ENCODE data around the gene PARS2. TPM values are rescaled to one million over a fixed set of nuclear protein-coding genes. Genes with fewer than 3 reads are reported as not detected.
A peak's percentile ranks its signal among the peaks of the same experiment; 100 is the strongest.

Gene PARS2
- total and polyA plus RNA-seq, 12 donors = 1.2 to 16.1 (median 7.5) TPM

GRCh38 chr1:54809496-54810074, 45.3 kb upstream of the PARS2 start:
- no peaks in the 10 kb centered on the region for H3K9me3 ChIP-seq (replicated peaks in 1 of 3)
- 30 to 41% (median 34%) methylated on average over 3 of the region's 3 CpGs for WGBS, 4 donors
- no peaks in the 10 kb centered on the region for H3K27me3 ChIP-seq
- no peaks in the 10 kb centered on the region for H3K36me3 ChIP-seq (replicated peaks in 1 of 2)
- no peak overlapping the region for H3K27ac ChIP-seq
- intact Hi-C loops (cut with DNase I) = loop anchor here (5.0 to 10.0 kb wide), 2 partner anchors 137 to 315 kb away; no protein-coding TSS in a partner anchor
- H3K4me1 ChIP-seq (replicated peaks in 1 of 2) = peaks cover 5 to 6% of the 10 kb centered on the region in 2 donors
- TF ChIP-seq CTCF (IDR thresholded peaks at IDR 0.05) (no peak), POLR2A (IDR thresholded peaks at IDR 0.05) (no peak)
- DNase-seq = peak in 3 of 7 donors; percentile 16 to 39 (median 19)
- no peak overlapping the region for H3K4me3 ChIP-seq

GRCh38 chr1:54808443-54809207, 44.3 kb upstream of the PARS2 start:
- Histone ChIP-seq H3K4me1 (replicated peaks in 1 of 2) (peaks cover 10 to 11% of the 10 kb centered on the region in 2 donors), H3K4me3 (no peak overlapping the region), H3K9me3 (replicated peaks in 1 of 3) (no peaks in the 10 kb centered on the region), H3K36me3 (replicated peaks in 1 of 2) (no peaks in the 10 kb centered on the region), H3K27me3 (no peaks in the 10 kb centered on the region), H3K27ac (no peak overlapping the region)
- 71 to 82% (median 74%) methylated on average over 10 to 12 of the region's 12 CpGs for WGBS, 4 donors
- intact Hi-C loops (cut with DNase I) = loop anchor here (5.0 to 10.0 kb wide), 2 partner anchors 136 to 314 kb away; no protein-coding TSS in a partner anchor
- TF ChIP-seq CTCF (IDR thresholded peaks at IDR 0.05) (peak in 1 of 6 experiments; percentile 16), POLR2A (IDR thresholded peaks at IDR 0.05) (no peak)
- DNase-seq = peak in 3 of 7 donors; percentile 6 to 38 (median 22)

DNA sequence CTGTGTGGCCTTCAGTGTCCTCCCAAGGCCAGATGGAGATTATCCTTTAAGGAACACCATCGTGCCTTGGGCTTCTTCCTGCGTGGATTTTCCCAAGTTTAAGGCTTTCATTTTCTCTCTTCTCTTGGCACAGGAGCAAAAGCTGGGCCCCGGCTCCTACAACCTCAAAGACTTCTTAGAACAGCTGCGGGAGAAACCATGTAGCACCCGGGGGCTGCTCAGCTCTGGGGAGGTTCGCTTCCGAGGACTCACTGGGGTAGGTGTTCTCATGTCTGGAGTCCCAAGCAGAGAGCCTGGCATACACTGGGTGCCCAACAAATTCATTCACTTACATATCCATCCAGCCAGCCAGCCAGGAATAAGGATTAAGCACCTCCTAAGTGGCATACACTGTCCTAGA, 43.4 kb upstream of the PARS2 start:
- Histone ChIP-seq H3K9me3 (replicated peaks in 1 of 3) (no peaks in the 10 kb centered on the region), H3K27ac (no peak overlapping the region), H3K27me3 (no peaks in the 10 kb centered on the region), H3K4me1 (replicated peaks in 1 of 2) (peaks cover 10 to 11% of the 10 kb centered on the region in 2 donors), H3K4me3 (no peak overlapping the region), H3K36me3 (replicated peaks in 1 of 2) (no peaks in the 10 kb centered on the region)
- intact Hi-C loops (cut with DNase I) = loop anchor here (2.0 to 10.0 kb wide), 3 partner anchors 135 to 313 kb away; no protein-coding TSS in a partner anchor
- WGBS, 4 donors = 80 to 89% (median 84%) methylated on average over 7 of the region's 7 CpGs
- TF ChIP-seq CTCF (IDR thresholded peaks at IDR 0.05) (no peak), POLR2A (IDR thresholded peaks at IDR 0.05) (no peak)
- DNase-seq = peak in 2 of 7 donors; percentile 18 to 49

- DNase-seq = peak in 2 of 7 donors; percentile 17 to 33
- no peaks in the 10 kb centered on the region for H3K9me3 ChIP-seq (replicated peaks in 1 of 3)
- no peak overlapping the region for H3K4me3 ChIP-seq
- TF ChIP-seq POLR2A (IDR thresholded peaks at IDR 0.05) (no peak), CTCF (IDR thresholded peaks at IDR 0.05) (no peak)
- H3K27me3 ChIP-seq = no peaks in the 10 kb centered on the region
- H3K27ac ChIP-seq = no peak overlapping the region
- no peaks in the 10 kb centered on the region for H3K36me3 ChIP-seq (replicated peaks in 1 of 2)
- peaks cover 10 to 11% of the 10 kb centered on the region in 2 donors for H3K4me1 ChIP-seq (replicated peaks in 1 of 2)
- WGBS, 4 donors = 81 to 89% (median 83%) methylated on average over 9 to 11 of the region's 11 CpGs
- intact Hi-C loops (cut with DNase I) = loop anchor here (2.0 to 10.0 kb wide), 3 partner anchors 134 to 312 kb away; no protein-coding TSS in a partner anchor
Observed at GRCh38 chr1:54806931-54807611, 42.7 kb upstream of the PARS2 start.
